Glomerular visceral epithelial cell (primary cell): ENCODE results near the gene CUX1.
A peak's percentile ranks its signal among the peaks of the same experiment; 100 is the strongest.
"Not testable (repeated sequence)": the region's sequence is repeated elsewhere in the genome, so short reads cannot be mapped to it uniquely, and the experiment has no call there.

Experiments
- DNase-seq: peaks from one replicate; pipeline ENCODE4 v3.0.0-alpha.2; 2016; ENCODE audit errors: extremely low spot score

CUX1 gene

GRCh38 chr7:102285540-102286236 lies 468.3 kb downstream of the CUX1 start:
- DNase-seq, result no peak

GRCh38 chr7:102286237-102287110 lies 469.0 kb downstream of the CUX1 start, which contains the start of gene SH2B2:
Gene SH2B2 (plus strand): TSS chr7:102286868. CDS start chr7:102300551, 13,683 bp downstream.
- DNase-seq, result peak; percentile 58

- DNase-seq, result peak; percentile 44
Observed at GRCh38 chr7:102287111-102287980, 469.9 kb downstream of the CUX1 start.

DNA sequence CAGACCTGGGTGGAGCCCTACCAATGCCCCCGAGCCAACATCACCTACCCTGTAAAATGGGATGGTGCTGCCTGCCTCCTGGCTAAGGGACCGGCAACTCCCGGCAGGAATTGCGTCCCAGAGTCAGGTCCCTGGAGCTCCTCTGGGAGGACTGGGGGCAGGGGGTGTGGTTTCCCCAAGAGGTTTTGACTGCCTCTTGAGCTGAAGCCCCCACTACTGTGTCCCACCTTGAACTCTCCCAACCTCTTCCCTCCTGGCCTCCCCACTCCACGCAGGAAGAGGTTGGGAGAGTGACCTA lies 470.5 kb downstream of the CUX1 start:
- no peak for DNase-seq

GRCh38 chr7:102288285-102288930 lies 471.0 kb downstream of the CUX1 start:
- no peak for DNase-seq

DNA sequence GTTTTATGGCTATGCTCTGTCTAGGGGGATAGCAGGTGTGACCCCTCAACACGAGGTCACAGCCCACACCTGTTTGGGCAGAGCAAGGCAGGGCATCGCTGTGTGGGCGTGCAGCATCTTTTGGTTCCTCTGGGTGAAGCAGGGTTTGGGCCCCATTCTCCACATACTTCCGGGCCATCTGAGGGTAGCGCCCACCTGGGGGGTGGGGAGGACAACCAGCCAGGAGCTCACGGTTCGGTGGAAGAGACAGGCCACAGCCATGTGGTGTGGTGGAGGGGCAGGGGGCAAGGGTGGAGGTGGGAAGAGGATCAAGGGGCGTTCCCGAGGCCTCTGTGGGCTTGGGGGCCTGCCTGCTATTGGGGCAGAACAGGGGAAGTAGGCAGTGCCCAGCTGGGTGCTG lies 471.6 kb downstream of the CUX1 start:
- DNase-seq, result no peak

DNA sequence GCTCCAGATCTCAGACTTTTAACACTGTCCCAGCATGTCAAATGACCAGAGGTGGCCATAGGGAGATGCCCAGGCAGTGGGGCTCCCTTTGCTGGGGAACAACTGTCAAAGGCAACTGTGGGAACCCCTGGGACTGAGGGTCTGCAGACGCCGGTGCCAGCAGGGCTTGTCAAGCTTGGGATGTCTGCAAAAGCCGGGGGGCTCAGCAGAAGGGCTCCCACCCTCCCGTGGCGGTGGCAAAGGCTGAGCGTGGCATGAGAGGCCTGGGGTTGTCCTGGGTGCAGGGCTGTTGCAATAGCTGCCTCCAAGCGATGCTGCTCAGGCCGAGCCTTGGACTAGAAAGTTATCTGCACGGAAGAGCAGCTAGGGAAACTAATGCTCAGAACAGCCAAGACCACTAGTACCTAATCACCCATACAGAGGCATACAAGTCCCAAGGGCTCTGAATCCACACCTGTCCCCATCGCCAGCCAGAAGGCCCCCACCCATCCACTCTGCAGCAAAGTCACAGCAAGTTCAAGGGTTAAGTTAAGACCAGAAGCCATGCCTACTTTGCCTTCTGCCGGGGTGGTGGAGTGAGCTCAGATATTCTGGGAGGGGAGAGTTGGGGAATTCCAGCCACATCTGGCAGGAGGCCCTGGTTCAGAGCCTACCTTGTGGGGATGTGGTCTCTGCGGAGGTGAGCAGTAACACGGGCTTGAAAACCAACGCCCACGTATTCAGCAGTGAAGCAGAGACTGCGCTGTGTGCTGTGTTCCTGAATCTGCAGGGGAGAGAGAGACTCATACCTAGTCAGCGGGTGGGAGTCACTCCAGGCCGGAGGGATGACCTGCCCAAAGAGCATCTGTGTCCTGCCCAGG lies 473.9 kb downstream of the CUX1 start:
- peak; percentile 40 for DNase-seq

DNA sequence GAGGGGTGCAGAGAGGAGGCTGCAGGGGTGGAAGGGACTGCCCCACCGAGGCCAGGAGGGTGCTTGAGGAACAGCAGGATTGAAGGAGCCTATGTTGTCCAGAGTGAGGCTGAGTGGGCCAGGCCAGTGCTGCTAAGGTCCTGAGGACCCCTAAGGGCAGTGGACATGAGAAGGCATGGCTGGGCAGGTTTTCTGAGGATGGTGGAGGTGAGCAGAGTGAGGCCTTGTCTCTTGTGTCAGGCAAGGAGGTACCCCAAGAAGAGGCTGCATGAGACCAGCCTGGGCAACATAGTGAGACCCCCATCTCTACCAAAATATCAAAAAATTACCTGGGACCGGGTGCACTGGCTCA lies 474.5 kb downstream of the CUX1 start:
- no peak for DNase-seq

GRCh38 chr7:102292813-102293798 lies 475.7 kb downstream of the CUX1 start:
- no peak for DNase-seq

- DNase-seq, result no peak
Observed at GRCh38 chr7:102294589-102294988, 477.2 kb downstream of the CUX1 start.

- DNase-seq, result no peak
Observed at GRCh38 chr7:102295346-102296178, 478.1 kb downstream of the CUX1 start.

DNA sequence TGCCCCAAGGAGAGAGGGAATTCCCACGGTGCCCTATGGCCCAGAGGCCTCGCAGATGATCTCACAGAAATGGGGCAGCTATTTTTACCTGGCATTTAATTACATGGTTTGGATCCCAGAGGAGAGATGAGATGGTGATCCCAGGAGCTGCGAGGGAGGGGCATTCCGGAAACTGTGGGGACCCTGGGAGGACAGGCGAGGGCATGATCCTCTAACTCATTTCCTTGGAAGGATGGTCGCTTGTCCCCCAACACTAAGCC lies 478.7 kb downstream of the CUX1 start:
- DNase-seq, result no peak

DNA sequence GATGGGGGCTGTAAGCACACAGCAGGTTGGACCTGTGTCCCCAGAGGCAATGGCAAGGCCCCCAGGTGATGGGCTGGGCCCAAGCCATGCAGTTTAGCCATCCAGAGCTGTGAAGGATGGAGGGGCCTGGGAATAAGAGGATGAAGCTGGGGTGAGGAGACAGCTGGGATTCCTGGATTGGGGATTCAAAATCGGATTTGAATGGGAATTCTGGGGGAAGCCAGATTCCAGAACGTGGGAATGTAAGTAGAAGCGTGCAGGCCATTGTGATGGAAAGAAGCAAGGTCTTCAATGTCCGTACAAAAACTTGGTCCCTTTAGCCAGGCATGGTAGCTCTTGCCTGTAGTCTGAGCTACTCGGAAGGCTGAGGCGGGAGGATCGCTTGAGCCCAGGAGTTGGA lies 479.1 kb downstream of the CUX1 start:
- no peak for DNase-seq

DNA sequence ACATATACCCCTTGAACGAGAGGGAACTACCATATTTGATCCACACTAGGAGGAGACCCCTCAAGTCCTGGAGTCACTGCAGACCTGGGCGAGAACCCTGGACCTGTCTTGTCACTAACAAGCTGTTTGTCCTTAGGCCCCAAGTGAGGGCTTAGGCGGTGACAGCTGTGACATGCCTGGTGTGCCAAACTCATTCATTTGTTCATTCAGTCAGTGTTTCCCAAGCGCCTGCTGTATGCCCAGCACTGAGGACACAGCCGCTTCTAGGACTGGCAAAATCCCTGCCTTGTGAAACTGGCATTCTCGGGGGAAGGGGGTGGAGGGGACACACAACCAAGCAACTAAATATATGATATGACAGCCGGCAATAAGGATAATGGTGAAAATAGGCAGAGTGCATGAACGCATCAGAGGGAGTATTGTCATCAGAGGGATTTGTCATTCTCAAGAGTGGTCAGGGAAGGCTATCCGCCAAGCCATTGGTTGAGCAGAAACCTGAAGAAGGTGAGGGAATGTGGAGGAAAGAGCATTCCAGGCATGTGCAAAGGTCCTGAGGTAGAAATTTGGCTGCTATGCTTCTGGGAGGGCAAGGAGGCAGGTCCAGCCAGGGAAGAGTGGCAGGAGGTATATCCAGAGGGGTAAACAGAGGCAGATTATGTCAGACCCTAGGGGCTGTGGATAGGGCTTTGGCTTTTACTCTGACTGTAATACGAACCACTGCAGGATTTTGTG lies 480.2 kb downstream of the CUX1 start:
- no peak for DNase-seq

DNA sequence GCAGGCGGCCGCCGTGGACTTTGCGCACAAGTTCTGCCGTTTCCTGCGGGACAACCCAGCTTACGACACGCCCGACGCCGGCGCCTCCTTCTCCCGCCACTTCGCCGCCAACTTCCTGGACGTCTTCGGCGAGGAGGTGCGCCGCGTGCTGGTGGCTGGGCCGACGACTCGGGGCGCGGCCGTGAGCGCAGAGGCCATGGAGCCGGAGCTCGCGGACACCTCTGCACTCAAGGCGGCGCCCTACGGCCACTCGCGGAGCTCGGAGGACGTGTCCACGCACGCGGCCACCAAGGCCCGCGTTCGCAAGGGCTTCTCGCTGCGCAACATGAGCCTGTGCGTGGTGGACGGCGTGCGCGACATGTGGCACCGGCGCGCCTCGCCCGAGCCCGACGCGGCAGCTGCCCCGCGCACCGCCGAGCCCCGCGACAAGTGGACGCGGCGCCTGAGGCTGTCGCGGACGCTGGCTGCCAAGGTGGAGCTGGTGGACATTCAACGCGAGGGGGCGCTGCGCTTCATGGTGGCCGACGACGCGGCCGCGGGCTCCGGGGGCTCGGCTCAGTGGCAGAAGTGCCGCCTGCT lies 483.3 kb downstream of the CUX1 start:
- no peak for DNase-seq

DNA sequence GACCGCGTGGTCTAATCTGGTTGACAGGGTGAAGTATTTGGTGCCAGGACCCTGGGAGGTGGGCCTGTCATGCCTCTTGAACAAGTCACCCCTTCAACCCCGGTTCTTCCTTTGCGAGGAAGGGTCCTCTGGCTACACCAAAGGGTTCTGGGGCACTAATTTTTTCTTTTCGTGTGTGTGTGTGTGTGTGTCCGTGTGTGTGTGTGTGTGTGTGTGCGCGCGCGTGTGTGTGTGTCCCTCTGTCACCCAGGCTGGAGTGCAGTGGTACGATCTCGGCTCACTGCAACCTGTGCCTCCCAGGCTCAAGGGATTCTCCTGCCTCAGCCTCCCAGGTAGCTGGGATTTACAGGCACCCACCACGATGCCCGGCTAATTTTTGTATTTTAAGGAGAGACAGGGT lies 483.9 kb downstream of the CUX1 start:
- DNase-seq, result not testable (repeated sequence)

- no peak for DNase-seq
Observed at GRCh38 chr7:102302025-102302424, 484.6 kb downstream of the CUX1 start.
